GM19455 (cell line): Measurements from ENCODE around the gene MSGN1.
A peak's percentile ranks its signal among the peaks of the same experiment; 100 is the strongest.

Experiments used
- ATAC-seq: cut with Tn5 transposase; IDR thresholded peaks from one replicate; pipeline ENCODE4 v1.9.1; 2021; ENCODE audit not compliant: unreplicated experiment

Gene MSGN1

GRCh38 chr2:17816396-17817245 is at the start of gene MSGN1:
MSGN1 (plus strand) TSS chr2:17816460; CDS start chr2:17816519, 59 bp downstream.
- no peak for ATAC-seq

- ATAC-seq, result no peak
These were observed 47.4 kb upstream of the MSGN1 start for GRCh38 chr2:17768894-17769293.

DNA sequence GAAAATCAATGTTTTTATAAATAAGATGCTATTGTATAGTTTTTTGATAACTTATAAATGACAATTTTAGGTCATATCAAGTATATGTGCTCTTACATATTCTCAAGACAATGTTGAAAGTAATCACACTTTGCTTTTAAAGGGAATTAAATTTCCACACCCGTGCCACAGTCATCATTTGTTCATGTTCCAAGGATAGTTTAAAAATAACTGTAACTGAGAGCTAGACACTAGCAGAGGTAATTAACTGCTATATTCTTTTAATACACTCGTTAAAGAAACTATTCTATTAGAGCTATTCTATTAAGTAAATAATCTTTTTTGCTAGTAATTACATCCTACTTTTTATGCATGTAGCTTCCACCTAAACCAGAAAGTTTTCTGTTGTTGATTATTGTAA is 44.3 kb upstream of the MSGN1 start:
- ATAC-seq, result no peak

DNA sequence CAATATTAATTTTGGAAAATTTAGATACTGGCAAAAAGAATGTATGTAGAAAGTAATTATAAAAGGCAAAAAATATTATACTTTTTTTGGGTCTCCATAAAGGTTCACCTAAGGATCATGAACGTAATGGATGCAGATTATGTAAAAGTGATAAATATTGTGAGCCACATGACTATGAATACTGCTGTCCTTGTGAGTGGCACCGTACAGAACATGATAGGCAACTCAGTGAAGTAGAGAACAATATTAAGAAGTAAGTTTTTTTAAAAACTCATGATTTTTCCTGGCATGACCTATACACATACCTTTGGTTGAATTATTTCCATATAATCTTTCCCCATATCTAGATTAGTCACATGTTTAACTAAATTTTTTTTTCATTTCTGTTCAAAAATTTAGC is 43.7 kb upstream of the MSGN1 start:
- no peak for ATAC-seq

DNA sequence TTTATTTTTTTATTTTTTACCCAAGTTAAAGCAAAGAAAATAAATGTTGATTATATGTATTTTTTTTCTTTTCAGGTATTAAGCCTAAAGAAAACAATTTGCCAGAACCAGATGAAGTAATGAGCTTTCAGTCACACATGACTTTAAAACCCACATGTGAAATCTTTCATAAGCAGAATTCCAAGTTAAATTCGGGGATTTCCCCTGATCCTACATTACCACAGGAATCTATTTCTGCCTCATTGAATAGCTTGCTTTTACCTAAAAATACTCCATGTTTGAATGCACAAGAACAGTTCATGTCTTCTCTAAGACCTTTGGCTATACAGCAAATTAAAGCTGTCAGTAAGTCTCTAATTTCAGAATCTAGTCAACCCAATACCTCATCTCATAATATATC is 35.7 kb upstream of the MSGN1 start:
- ATAC-seq, result no peak

GRCh38 chr2:17781482-17781881 is 34.8 kb upstream of the MSGN1 start:
- ATAC-seq, result no peak

GRCh38 chr2:17786727-17787126 is 29.5 kb upstream of the MSGN1 start:
- no peak for ATAC-seq

DNA sequence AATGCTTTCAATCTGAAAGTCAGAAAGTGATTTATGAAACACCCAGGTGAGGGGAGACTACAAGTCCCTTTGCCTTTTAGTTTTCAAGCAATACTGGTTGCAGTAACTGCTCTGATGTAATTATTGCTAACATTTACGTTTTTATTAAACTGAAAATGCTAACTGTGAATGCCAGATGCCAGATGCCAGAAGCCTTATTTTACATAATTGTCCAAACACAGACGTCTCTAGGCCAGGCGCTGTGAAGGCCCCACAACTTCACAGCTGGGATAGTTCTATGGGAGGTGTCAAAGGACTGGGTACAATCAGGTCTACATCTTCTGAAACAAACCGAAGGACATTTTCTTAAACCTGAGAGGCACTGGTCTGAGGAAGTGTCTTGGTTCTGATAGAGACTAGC is 27.5 kb upstream of the MSGN1 start:
- ATAC-seq, result no peak

DNA sequence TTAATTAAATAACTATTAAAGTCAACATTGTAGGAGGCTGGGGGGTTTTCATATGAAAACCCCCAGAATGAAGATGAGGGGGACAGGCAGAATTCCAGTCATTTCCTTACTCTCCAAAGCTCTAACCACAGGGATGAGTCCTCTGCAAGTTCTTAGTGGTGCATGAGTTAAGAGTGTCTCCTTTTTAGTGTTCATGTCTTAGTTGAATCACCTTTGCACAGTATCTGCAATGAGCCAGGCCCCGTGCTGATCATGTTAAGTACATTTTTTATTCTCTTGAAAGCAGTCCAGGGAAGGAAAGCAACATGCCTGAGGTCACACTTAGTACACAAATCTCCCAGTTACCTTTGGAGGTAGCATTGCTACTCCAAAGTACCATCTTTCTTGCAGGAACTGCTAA is 25.7 kb upstream of the MSGN1 start:
- ATAC-seq, result no peak

- no peak for ATAC-seq
These were observed 25.0 kb upstream of the MSGN1 start for GRCh38 chr2:17791121-17791816.

DNA sequence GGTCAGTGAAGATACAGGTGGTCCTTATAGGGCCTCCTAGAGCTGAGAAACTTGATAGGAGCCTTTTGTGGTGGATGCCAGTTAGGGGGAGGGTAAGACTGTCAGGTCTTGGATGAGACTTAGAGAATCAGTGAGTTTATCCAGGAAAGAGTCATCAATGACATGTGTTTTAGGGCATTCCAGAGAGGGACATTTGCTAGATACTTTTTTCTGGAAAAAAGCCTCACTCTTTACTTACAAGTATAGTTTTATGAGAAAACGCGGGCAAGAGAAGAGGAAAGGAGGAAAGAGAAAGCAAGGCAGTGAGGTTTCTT is 24.5 kb upstream of the MSGN1 start:
- no peak for ATAC-seq

GRCh38 chr2:17792515-17792914 is 23.7 kb upstream of the MSGN1 start:
- no peak for ATAC-seq

GRCh38 chr2:17793296-17793695 is 23.0 kb upstream of the MSGN1 start:
- ATAC-seq, result no peak

- no peak for ATAC-seq
These were observed 22.4 kb upstream of the MSGN1 start for GRCh38 chr2:17793803-17794354.

DNA sequence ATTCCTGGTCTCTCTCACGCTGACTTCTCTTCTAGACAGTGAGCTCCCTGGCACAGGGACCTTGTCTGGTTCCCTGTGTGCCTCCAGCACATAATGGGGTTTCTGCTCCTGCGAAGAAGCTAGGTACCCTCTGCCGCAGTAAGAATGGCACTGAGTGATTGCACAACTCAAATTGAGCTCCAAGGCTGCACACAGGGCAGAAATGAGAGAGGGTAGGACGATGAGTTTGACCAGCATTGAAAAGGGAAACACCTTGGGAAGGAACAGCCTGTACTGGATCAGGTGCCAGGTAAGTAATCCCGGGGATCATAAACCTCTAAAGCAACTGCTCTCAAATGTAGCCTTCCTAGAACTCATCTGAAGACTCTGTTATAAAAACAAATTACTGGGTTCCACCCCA is 21.0 kb upstream of the MSGN1 start:
- no peak for ATAC-seq

GRCh38 chr2:17798338-17798737 is 17.9 kb upstream of the MSGN1 start:
- no peak for ATAC-seq

- no peak for ATAC-seq
These were observed 16.7 kb upstream of the MSGN1 start for GRCh38 chr2:17799301-17800120.

DNA sequence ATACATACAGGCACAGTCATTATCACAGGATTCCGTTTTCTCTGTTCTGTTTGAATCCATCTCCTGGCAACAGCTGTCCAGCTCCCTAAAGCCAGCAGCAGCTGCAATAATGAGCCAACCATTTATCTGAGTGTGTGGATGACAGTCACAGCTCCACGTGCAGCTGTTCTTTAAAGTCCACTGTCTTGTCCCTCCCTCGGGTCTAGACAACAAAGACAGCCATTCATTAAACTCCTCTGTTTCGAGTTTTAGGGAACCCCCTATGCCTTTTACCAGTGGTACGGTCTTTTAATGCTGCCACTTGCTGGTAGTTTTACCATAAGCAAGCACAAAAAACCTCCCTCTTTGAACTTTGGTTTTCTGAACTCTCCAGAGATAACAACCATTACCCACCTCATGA is 16.0 kb upstream of the MSGN1 start:
- no peak for ATAC-seq

DNA sequence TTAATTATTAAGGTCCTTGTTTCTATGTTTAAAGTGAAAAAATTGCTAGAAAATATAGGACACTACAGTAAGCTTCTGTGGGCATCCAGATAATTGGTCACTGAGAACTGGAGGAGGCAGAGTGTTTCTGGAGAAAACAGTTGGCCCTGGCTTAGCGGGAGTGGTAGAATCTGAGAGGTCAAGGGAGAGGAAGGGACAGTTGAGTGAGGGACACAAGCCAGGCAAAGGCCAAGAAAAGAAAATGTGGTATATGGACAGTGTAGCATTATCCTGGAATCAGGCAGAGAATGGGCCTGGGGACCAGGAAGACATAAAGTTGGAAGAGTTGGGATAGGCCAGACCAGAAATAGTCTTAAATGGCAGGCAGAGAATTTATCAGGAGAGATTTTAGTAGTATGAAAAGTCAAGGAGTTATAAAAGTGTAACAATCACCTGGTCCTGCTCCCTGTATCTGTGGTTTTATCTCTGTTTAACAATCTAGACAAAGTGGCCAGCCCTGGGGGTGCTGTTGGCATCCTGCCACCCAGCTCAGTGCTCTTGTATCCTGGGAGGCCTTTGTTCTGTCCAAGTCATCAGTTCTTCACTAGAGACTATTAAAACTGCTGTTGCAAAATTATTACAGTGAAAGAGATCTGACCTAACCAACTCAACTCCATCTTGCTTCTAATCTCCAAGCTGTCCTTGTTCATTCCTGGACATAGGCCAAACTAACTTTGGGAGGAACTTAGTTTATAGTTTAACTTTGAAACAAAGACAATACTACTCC is 15.4 kb upstream of the MSGN1 start:
- no peak for ATAC-seq

GRCh38 chr2:17803497-17803896 is 12.8 kb upstream of the MSGN1 start:
- no peak for ATAC-seq

GRCh38 chr2:17804358-17804757 is 11.9 kb upstream of the MSGN1 start:
- peak; percentile 64 for ATAC-seq
